Panc1 (cell line): ENCODE measurements around the gene PPP1R2. TPM values are rescaled to one million over a fixed set of nuclear protein-coding genes. Genes with fewer than 3 reads are reported as not detected.

ENCODE experiments used
- ATAC-seq: fragments of 200-7000 bp; cut with Tn5 transposase; 2 replicates; pipeline ENCODE4 v1.9.1; 2020; ENCODE audit warnings: mild to moderate bottlenecking, moderate library complexity
- BruUV-seq: library from RNA; stranded (reverse); fragments of 400-500 nt; replicated peaks from 2 replicates; lab custom pipeline; 2021; lab: Mats Ljungman, UMichigan
- CTCF ChIA-PET: fragments of 300-600 bp; sonication (Branson Sonifier 250); formaldehyde crosslinking; loops from one replicate; lab custom pipeline; 2022; ENCODE audit warnings: antibody characterized with exemption; lab: Charles Lee
- POLR2A ChIA-PET: fragments of 300-600 bp; sonication (Branson Sonifier 250); formaldehyde crosslinking; loops from one replicate; lab custom pipeline; 2022; ENCODE audit warnings: antibody characterized with exemption; lab: Charles Lee
- DNase-seq: peaks from one replicate; pipeline ENCODE4 v3.0.0-alpha.2; 2010; ENCODE audit warnings: low read depth, low spot score
- H3K27ac ChIP-seq: 2 replicates; pipeline ENCODE4 v1.5.1; 2011; ENCODE audit warnings: mild to moderate bottlenecking, low read length, inconsistent platforms
- H3K27me3 ChIP-seq: fragments of 200-500 bp; sonication (Bioruptor generic); 2 replicates; pipeline ENCODE4 v1.6.0; 2014; ENCODE audit warnings: low read length, inconsistent platforms; ENCODE audit not compliant: control insufficient read depth, insufficient read depth
- H3K36me3 ChIP-seq: fragments of 200-500 bp; sonication (Bioruptor generic); 2 replicates; pipeline ENCODE4 v1.5.1; 2014; ENCODE audit warnings: inconsistent platforms, mild to moderate bottlenecking, low read length, moderate library complexity; ENCODE audit not compliant: control insufficient read depth, insufficient read depth
- H3K4me1 ChIP-seq: 2 replicates; pipeline ENCODE4 v1.5.1; 2011; ENCODE audit warnings: inconsistent platforms, mild to moderate bottlenecking, low read length, moderate library complexity; ENCODE audit not compliant: control insufficient read depth, insufficient read depth
- H3K4me3 ChIP-seq, 2 experiments: 2 replicates each; pipeline ENCODE4 v1.5.1; 2011 to 2012; ENCODE audit warnings: low read depth in 2 of 2, low read length in 2 of 2, mild to moderate bottlenecking in 2 of 2, inconsistent platforms in 1 of 2, moderate library complexity in 1 of 2
- H3K9me3 ChIP-seq: fragments of 200-500 bp; sonication (Bioruptor generic); 2 replicates; pipeline ENCODE4 v1.5.1; 2014; ENCODE audit warnings: low read depth, mild to moderate bottlenecking, inconsistent platforms, low read length, moderate library complexity; ENCODE audit not compliant: control insufficient read depth, insufficient read depth
- CTCF ChIP-seq: fragments of 450-650 bp; IDR thresholded peaks from 2 replicates; pipeline ENCODE4 v1.5.1; 2017; ENCODE audit warnings: mild to moderate bottlenecking
- POLR2AphosphoS5 ChIP-seq: IDR thresholded peaks from 2 replicates; pipeline ENCODE4 v1.6.1; 2012; ENCODE audit warnings: mild to moderate bottlenecking, low read depth, low read length, moderate library complexity
- SIN3A ChIP-seq: IDR thresholded peaks from 2 replicates; pipeline ENCODE4 v1.6.1; 2012; ENCODE audit warnings: low read depth, mild to moderate bottlenecking, low read length, moderate library complexity, borderline replicate concordance; ENCODE audit not compliant: insufficient read depth
- TCF7L2 ChIP-seq: IDR thresholded peaks from 2 replicates; pipeline ENCODE4 v1.6.1; 2011; ENCODE audit warnings: mild to moderate bottlenecking, low read depth, low read length, inconsistent platforms
- in situ Hi-C: cut with HindIII; loops from 2 replicates; pipeline ENCODE4 v1.10.0; 2016; ENCODE audit warnings: low sequenced_read_pairs, low pct_unique_long_range_greater_than_20kb
- intact Hi-C: fragments of 100-400 bp; cut with micrococcal nuclease; formaldehyde crosslinking; loops from one replicate; pipeline ENCODE4 v1.10.0; 2022; ENCODE audit not compliant: unreplicated experiment
- total RNA-seq: library from RNA; stranded (reverse); gene quantifications from one replicate; pipeline ENCODE4 v1.2.1, GENCODE V29; 2021; ENCODE audit not compliant: unreplicated experiment
- TF ChIP-seq, protein P1 (sequence below), 2 experiments: IDR thresholded peaks; 2 replicates each; pipeline ENCODE4 v1.6.1; 2011 to 2012; ENCODE audit warnings: low read depth in 2 of 2, control low read depth in 1 of 2, low read length in 1 of 2, mild to moderate bottlenecking in 1 of 2, moderate library complexity in 1 of 2; ENCODE audit not compliant: insufficient read depth in 1 of 2

The PPP1R2 gene
- total RNA-seq, 1 experiment from 2014 or later: 60.2 TPM

GRCh38 chr3:195535293-195535692 lies 7.8 kb downstream of the PPP1R2 start:
- ChIA-PET CTCF (no interaction called here), POLR2A (no interaction called here)
- DNase-seq (no peak), ATAC-seq (no peak)
- Histone ChIP-seq H3K4me1 (peaks cover 11% of the 10 kb centered on the region), H3K27ac (no peak overlapping the region), H3K27me3 (no peaks in the 10 kb centered on the region), H3K36me3 (no peaks in the 10 kb centered on the region), H3K4me3 (no peak overlapping the region), H3K9me3 (no peaks in the 10 kb centered on the region)
- BruUV-seq: no TSS peak
- in situ Hi-C loops (no loop called here), intact Hi-C loops (no loop called here)
- TF ChIP-seq SIN3A (no peak), CTCF (no peak), TCF7L2 (no peak), POLR2AphosphoS5 (no peak)
- TF ChIP-seq, protein P1, sequence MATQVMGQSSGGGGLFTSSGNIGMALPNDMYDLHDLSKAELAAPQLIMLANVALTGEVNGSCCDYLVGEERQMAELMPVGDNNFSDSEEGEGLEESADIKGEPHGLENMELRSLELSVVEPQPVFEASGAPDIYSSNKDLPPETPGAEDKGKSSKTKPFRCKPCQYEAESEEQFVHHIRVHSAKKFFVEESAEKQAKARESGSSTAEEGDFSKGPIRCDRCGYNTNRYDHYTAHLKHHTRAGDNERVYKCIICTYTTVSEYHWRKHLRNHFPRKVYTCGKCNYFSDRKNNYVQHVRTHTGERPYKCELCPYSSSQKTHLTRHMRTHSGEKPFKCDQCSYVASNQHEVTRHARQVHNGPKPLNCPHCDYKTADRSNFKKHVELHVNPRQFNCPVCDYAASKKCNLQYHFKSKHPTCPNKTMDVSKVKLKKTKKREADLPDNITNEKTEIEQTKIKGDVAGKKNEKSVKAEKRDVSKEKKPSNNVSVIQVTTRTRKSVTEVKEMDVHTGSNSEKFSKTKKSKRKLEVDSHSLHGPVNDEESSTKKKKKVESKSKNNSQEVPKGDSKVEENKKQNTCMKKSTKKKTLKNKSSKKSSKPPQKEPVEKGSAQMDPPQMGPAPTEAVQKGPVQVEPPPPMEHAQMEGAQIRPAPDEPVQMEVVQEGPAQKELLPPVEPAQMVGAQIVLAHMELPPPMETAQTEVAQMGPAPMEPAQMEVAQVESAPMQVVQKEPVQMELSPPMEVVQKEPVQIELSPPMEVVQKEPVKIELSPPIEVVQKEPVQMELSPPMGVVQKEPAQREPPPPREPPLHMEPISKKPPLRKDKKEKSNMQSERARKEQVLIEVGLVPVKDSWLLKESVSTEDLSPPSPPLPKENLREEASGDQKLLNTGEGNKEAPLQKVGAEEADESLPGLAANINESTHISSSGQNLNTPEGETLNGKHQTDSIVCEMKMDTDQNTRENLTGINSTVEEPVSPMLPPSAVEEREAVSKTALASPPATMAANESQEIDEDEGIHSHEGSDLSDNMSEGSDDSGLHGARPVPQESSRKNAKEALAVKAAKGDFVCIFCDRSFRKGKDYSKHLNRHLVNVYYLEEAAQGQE (IDR thresholded peaks at IDR 0.05; ENCODE audit: insufficient read depth in 1 of 2, low read depth in 2 of 2, low read length in 1 of 2): no peak

DNA sequence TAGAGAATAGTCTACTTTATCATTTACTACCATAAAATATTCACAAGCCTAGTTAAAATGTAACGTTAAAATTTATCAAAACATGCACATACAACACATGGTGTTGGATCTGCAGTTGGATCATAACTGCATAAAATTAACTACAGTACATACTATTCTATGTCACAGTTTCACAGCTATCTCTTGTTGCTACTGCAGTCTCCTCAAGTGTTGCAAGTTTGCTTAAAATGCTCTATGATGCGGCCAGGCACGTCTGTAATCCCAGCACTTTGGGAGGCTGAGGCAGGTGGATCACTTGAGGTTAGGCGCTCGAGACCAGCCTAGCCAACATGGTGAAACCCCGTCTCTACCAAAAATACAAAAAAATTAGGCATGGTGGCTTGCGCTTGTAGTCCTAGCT lies 10.3 kb downstream of the PPP1R2 start:
- BruUV-seq: no TSS peak
- Histone ChIP-seq H3K36me3 (no peaks in the 10 kb centered on the region), H3K4me3 (no peak overlapping the region), H3K9me3 (no peaks in the 10 kb centered on the region), H3K27ac (no peak overlapping the region), H3K27me3 (no peaks in the 10 kb centered on the region), H3K4me1 (no peaks in the 10 kb centered on the region)
- intact Hi-C loops (no loop called here), in situ Hi-C loops (no loop called here)
- ChIA-PET POLR2A (interaction anchor here (0.7 kb wide), 1 partner anchor 59 kb away, joined by 9 read pairs; no protein-coding TSS in a partner anchor), CTCF (interaction anchor here (0.5 kb wide), 1 partner anchor 262 kb away, joined by 7 read pairs; no protein-coding TSS in a partner anchor)
- ATAC-seq (no peak), DNase-seq (no peak)
- TF ChIP-seq, protein P1 (IDR thresholded peaks at IDR 0.05; ENCODE audit: insufficient read depth in 1 of 2, low read depth in 2 of 2, low read length in 1 of 2): no peak
- no peak for TF ChIP-seq POLR2AphosphoS5
- no peak for TF ChIP-seq TCF7L2
- no peak for TF ChIP-seq SIN3A
- no peak for TF ChIP-seq CTCF
